ENCODE measurements around the gene HSBP1. TPM values are rescaled to one million over a fixed set of nuclear protein-coding genes. Genes with fewer than 3 reads are reported as not detected.

The HSBP1 gene
- total and polyA plus RNA-seq, 2 of the 13 experiments (the other 11 are each of a cell fraction or from before 2014, with no cell fraction given), result 249 to 292 TPM

GRCh38 chr16:83762141-83762991 is 45.4 kb upstream of the HSBP1 start:
- intact Hi-C loops (cut with micrococcal nuclease; ENCODE audit: unreplicated experiment), result no loop called here
- ATAC-seq (no peak), FAIRE-seq (no peak), DNase-seq (ENCODE audit: low spot score) (no peak)
- H3K27me3 ChIP-seq (ENCODE audit: control insufficient read depth in 1 of 2, insufficient read depth in 2 of 2, low read length in 2 of 2), result no peaks in the 10 kb centered on the region; a peak in 1 of 5 replicates
- BruUV-seq (replicated peaks), result no TSS peak
- no peak overlapping the region for H3K9ac ChIP-seq (ENCODE audit: insufficient read depth, low read depth, low read length)
- H3K79me2 ChIP-seq (ENCODE audit: insufficient read depth, low read length), result no peaks in the 10 kb centered on the region
- 17% methylated on average over 11 of the region's 11 CpGs for WGBS (ENCODE audit: low lambda C conversion rate)
- no peak overlapping the region for H3K4me3 ChIP-seq (replicated peaks in 1 of 3; ENCODE audit: insufficient read depth in 1 of 3, low read depth in 2 of 3, low read length in 3 of 3)
- H4K20me1 ChIP-seq (ENCODE audit: insufficient read depth, low read length), result no peaks in the 10 kb centered on the region
- H3K27ac ChIP-seq (ENCODE audit: extremely low read length, insufficient read depth, low read length), result no peak overlapping the region
- H3K36me3 ChIP-seq (replicated peaks in 1 of 2; ENCODE audit: control insufficient read depth in 1 of 2, insufficient read depth in 2 of 2, low read length in 2 of 2), result no peaks in the 10 kb centered on the region
- H3K4me2 ChIP-seq (ENCODE audit: low read depth, low read length), result no peak overlapping the region
- peaks cover 9% of the 10 kb centered on the region; the same call in 1 of the 2 replicates for H3K4me1 ChIP-seq (ENCODE audit: insufficient read depth, low read length)
- in situ Hi-C loops (cut with HindIII; ENCODE audit: extremely low pct_ligation_motif_present, low pct_unique_long_range_greater_than_20kb), result no loop called here
- CTCF ChIA-PET (ENCODE audit: low intra/inter-chr PET ratio, low total read pairs), result no interaction called here
- POLR2A ChIA-PET, result no interaction called here
- TF ChIP-seq SOX13 (IDR thresholded peaks at IDR 0.05) (no peak), SOX13 (CRISPR knock-in tag; conservative IDR thresholded peaks at IDR 0.05 in 1 of 2, IDR thresholded peaks at IDR 0.05 in 1 of 2) (peak in 1 of 2 experiments; percentile 45; a peak in 1 of 4 replicates), CREB3 (CRISPR knock-in tag; IDR thresholded peaks at IDR 0.05) (no peak)
- H2AFZ ChIP-seq (ENCODE audit: low read length), result no peak overlapping the region
- H3K9me3 ChIP-seq (ENCODE audit: low read length), result peaks cover 9% of the 10 kb centered on the region; the same call in 1 of the 2 replicates

- H3K4me1 ChIP-seq (ENCODE audit: insufficient read depth, low read length), result peaks cover 9% of the 10 kb centered on the region; the same call in 1 of the 2 replicates
- no peak for FAIRE-seq
- intact Hi-C loops (cut with micrococcal nuclease; ENCODE audit: unreplicated experiment), result no loop called here
These were observed 44.8 kb upstream of the HSBP1 start for GRCh38 chr16:83762992-83763358.

More at GRCh38 chr16:83762992-83763358, 44.8 kb upstream of the HSBP1 start:
- POLR2A ChIA-PET, result no interaction called here
- CTCF ChIA-PET (ENCODE audit: low intra/inter-chr PET ratio, low total read pairs), result no interaction called here
- no peaks in the 10 kb centered on the region; a peak in 1 of 5 replicates for H3K27me3 ChIP-seq (ENCODE audit: control insufficient read depth in 1 of 2, insufficient read depth in 2 of 2, low read length in 2 of 2)
- H2AFZ ChIP-seq (ENCODE audit: low read length), result no peak overlapping the region
- in situ Hi-C loops (cut with HindIII; ENCODE audit: extremely low pct_ligation_motif_present, low pct_unique_long_range_greater_than_20kb), result no loop called here
- no TSS peak for BruUV-seq (replicated peaks)
- DNase-seq (ENCODE audit: low spot score) (no peak), ATAC-seq (no peak)
- H4K20me1 ChIP-seq (ENCODE audit: insufficient read depth, low read length), result no peaks in the 10 kb centered on the region
- H3K79me2 ChIP-seq (ENCODE audit: insufficient read depth, low read length), result no peaks in the 10 kb centered on the region
- no peak overlapping the region for H3K4me3 ChIP-seq (replicated peaks in 1 of 3; ENCODE audit: insufficient read depth in 1 of 3, low read depth in 2 of 3, low read length in 3 of 3)
- H3K36me3 ChIP-seq (replicated peaks in 1 of 2; ENCODE audit: control insufficient read depth in 1 of 2, insufficient read depth in 2 of 2, low read length in 2 of 2), result no peaks in the 10 kb centered on the region
- under 1% methylated on average over 5 of the region's 5 CpGs for WGBS (ENCODE audit: low lambda C conversion rate)
- no peak overlapping the region for H3K27ac ChIP-seq (ENCODE audit: extremely low read length, insufficient read depth, low read length)
- H3K4me2 ChIP-seq (ENCODE audit: low read depth, low read length), result no peak overlapping the region
- H3K9ac ChIP-seq (ENCODE audit: insufficient read depth, low read depth, low read length), result no peak overlapping the region
- TF ChIP-seq NFYB (CRISPR knock-in tag; IDR thresholded peaks at IDR 0.05) (no peak), SIX1 (CRISPR knock-in tag; IDR thresholded peaks at IDR 0.05; ENCODE audit: borderline replicate concordance) (no peak)
- H3K9me3 ChIP-seq (ENCODE audit: low read length), result peaks cover 9% of the 10 kb centered on the region; the same call in 1 of the 2 replicates
